Right cardiac atrium (tissue), 5 donors: Measurements from ENCODE around the gene KCNG2. TPM values are rescaled to one million over a fixed set of nuclear protein-coding genes. Genes with fewer than 3 reads are reported as not detected.

Experiments
- ATAC-seq, 2 donors: fragments of 200-7000 bp; cut with Tn5 transposase; one replicate each; pipeline versions ENCODE4 v1.8.0 to v1.9.1; 2020; ENCODE audit warnings: moderate library complexity in 2 of 2, mild to moderate bottlenecking in 1 of 2
- DNase-seq, 3 donors: peaks; one replicate each; pipeline ENCODE4 v3.0.0-alpha.2; 2020
- H3K27ac ChIP-seq: one replicate; pipeline ENCODE4 v1.5.1; 2013; ENCODE audit warnings: mild to moderate bottlenecking, low read length, control low read depth, moderate library complexity
- H3K27me3 ChIP-seq: one replicate; pipeline ENCODE4 v1.6.1; 2013; ENCODE audit not compliant: control insufficient read depth, insufficient read depth
- H3K4me1 ChIP-seq: one replicate; pipeline ENCODE4 v1.6.1; 2013; ENCODE audit warnings: low read length; ENCODE audit not compliant: control insufficient read depth, insufficient read depth
- H3K4me3 ChIP-seq: one replicate; pipeline ENCODE4 v1.5.1; 2013; ENCODE audit warnings: low read length, control low read depth
- H3K9me3 ChIP-seq: one replicate; pipeline ENCODE4 v1.6.1; 2013; ENCODE audit warnings: low read length; ENCODE audit not compliant: control insufficient read depth
- WGBS: extraction: QIAGEN DNeasy Blood & Tissue Kit; methylation state at CpG from one replicate; pipeline ENCODE4 v1.1.7; 2013; 5-methylcytosine and 5-hydroxymethylcytosine counted together
- intact Hi-C, 4 donors: fragments of 100-400 bp; cut with DNase I; formaldehyde crosslinking; loops; one replicate each; pipeline versions ENCODE4 v1.11.0 to v1.14.0; 2022 to 2023
- polyA plus RNA-seq: library from polyadenylated mRNA; stranded (reverse); fragments of 200-250 nt; gene quantifications from one replicate; pipeline ENCODE4 v1.2.3, GENCODE V29; 2013
- total RNA-seq, 4 donors: library from RNA; stranded (reverse); fragmentation: NEBNext Ultra II Directional; extraction: Animal tissue kit (Norgen Biotek cat#: 25700); gene quantifications; one replicate each; pipeline ENCODE4 v1.2.1, GENCODE V29; 2021
- donor health status: healthy with polysubstance abuse.
- donor health status: DM: no; HTN: yes; CAD: no.
- donor health status: DM: no; HTN: no; CAD: no.
- donor health status: DM: no; HTN: yes; CAD: no; lungs with severe emphysema.
- donor health status: DM: yes; HTN: yes; CAD: no.

Gene KCNG2
- total and polyA plus RNA-seq, 5 donors, result 0.15 to 0.37 TPM; not detected in 3

GRCh38 chr18:79936641-79937040 lies 138.9 kb downstream of the KCNG2 start:
- Histone ChIP-seq H3K27me3 (no peaks in the 10 kb centered on the region), H3K4me1 (peaks cover 3% of the 10 kb centered on the region), H3K4me3 (no peak overlapping the region), H3K27ac (no peak overlapping the region), H3K9me3 (no peaks in the 10 kb centered on the region)
- ATAC-seq (no peak), DNase-seq (peak in 1 of 3 donors; percentile 3)
- WGBS, result 97% methylated on average over 12 of the region's 12 CpGs
- intact Hi-C loops, result no loop called here

- 96% methylated on average over 25 of the region's 25 CpGs for WGBS
- H3K4me3 ChIP-seq, result no peak overlapping the region
- DNase-seq (no peak), ATAC-seq (no peak)
- intact Hi-C loops, result no loop called here
- no peaks in the 10 kb centered on the region for H3K9me3 ChIP-seq
- H3K4me1 ChIP-seq, result peaks cover 3% of the 10 kb centered on the region
- H3K27me3 ChIP-seq, result no peaks in the 10 kb centered on the region
- no peak overlapping the region for H3K27ac ChIP-seq
Measured at GRCh38 chr18:79937103-79937860, 139.5 kb downstream of the KCNG2 start.

GRCh38 chr18:79938196-79938595 lies 140.5 kb downstream of the KCNG2 start:
- Histone ChIP-seq H3K4me3 (no peak overlapping the region), H3K9me3 (no peaks in the 10 kb centered on the region), H3K27me3 (no peaks in the 10 kb centered on the region), H3K27ac (no peak overlapping the region), H3K4me1 (peaks cover 5% of the 10 kb centered on the region)
- 94% methylated on average over 9 of the region's 9 CpGs for WGBS
- DNase-seq (no peak), ATAC-seq (no peak)
- intact Hi-C loops, result no loop called here

GRCh38 chr18:79939096-79939495 lies 141.4 kb downstream of the KCNG2 start:
- no peak overlapping the region for H3K27ac ChIP-seq

GRCh38 chr18:79940126-79940813 lies 142.5 kb downstream of the KCNG2 start:
- Histone ChIP-seq H3K27me3 (no peaks in the 10 kb centered on the region), H3K4me1 (peaks cover 11% of the 10 kb centered on the region), H3K4me3 (no peak overlapping the region), H3K27ac (no peak overlapping the region), H3K9me3 (no peaks in the 10 kb centered on the region)
- DNase-seq (no peak), ATAC-seq (no peak)
- 97% methylated on average over 18 of the region's 18 CpGs for WGBS
- intact Hi-C loops, result no loop called here

More at GRCh38 chr18:79939096-79939495, 141.4 kb downstream of the KCNG2 start:
- no peak overlapping the region for H3K4me3 ChIP-seq
- ATAC-seq (no peak), DNase-seq (no peak)
- H3K27me3 ChIP-seq, result no peaks in the 10 kb centered on the region
- intact Hi-C loops, result no loop called here
- H3K4me1 ChIP-seq, result peaks cover 5% of the 10 kb centered on the region
- 64% methylated on average over 5 of the region's 5 CpGs for WGBS
- H3K9me3 ChIP-seq, result no peaks in the 10 kb centered on the region

- no peaks in the 10 kb centered on the region for H3K27me3 ChIP-seq
- no peak for ATAC-seq
- intact Hi-C loops, result no loop called here
- DNase-seq, result peak in 1 of 3 donors; percentile 5
- H3K4me3 ChIP-seq, result no peak overlapping the region
- no peaks in the 10 kb centered on the region for H3K9me3 ChIP-seq
- H3K4me1 ChIP-seq, result peaks cover 12% of the 10 kb centered on the region
- WGBS, result 86% methylated on average over 17 of the region's 17 CpGs
- no peak overlapping the region for H3K27ac ChIP-seq
Measured at GRCh38 chr18:79940814-79941472, 143.2 kb downstream of the KCNG2 start.

- Histone ChIP-seq H3K4me1 (peaks cover 12% of the 10 kb centered on the region), H3K27ac (no peak overlapping the region), H3K27me3 (no peaks in the 10 kb centered on the region), H3K9me3 (no peaks in the 10 kb centered on the region), H3K4me3 (no peak overlapping the region)
- DNase-seq (peak in 1 of 3 donors; percentile 11), ATAC-seq (no peak)
- 87% methylated on average over 16 of the region's 16 CpGs for WGBS
- intact Hi-C loops, result no loop called here
Measured at GRCh38 chr18:79941473-79942119, 143.9 kb downstream of the KCNG2 start.

GRCh38 chr18:79942211-79942610 lies 144.5 kb downstream of the KCNG2 start:
- whole genome bisulfite sequencing, result 79% methylated on average over 7 of the region's 7 CpGs
- intact Hi-C loops, result no loop called here
- Histone ChIP-seq H3K4me1 (peaks cover 12% of the 10 kb centered on the region), H3K27me3 (no peaks in the 10 kb centered on the region), H3K27ac (no peak overlapping the region), H3K4me3 (no peak overlapping the region), H3K9me3 (no peaks in the 10 kb centered on the region)
- ATAC-seq (no peak), DNase-seq (no peak)

GRCh38 chr18:79942786-79943607 lies 145.3 kb downstream of the KCNG2 start:
- Histone ChIP-seq H3K4me3 (no peak overlapping the region), H3K27me3 (no peaks in the 10 kb centered on the region), H3K4me1 (peaks cover 14% of the 10 kb centered on the region), H3K27ac (no peak overlapping the region), H3K9me3 (no peaks in the 10 kb centered on the region)
- ATAC-seq (no peak), DNase-seq (peak in 1 of 3 donors; percentile 54)
- intact Hi-C loops, result no loop called here
- WGBS, result 77% methylated on average over 31 of the region's 31 CpGs

- no peak overlapping the region for H3K4me3 ChIP-seq
- peaks cover 14% of the 10 kb centered on the region for H3K4me1 ChIP-seq
- H3K9me3 ChIP-seq, result no peaks in the 10 kb centered on the region
- WGBS, result 97% methylated on average over 20 of the region's 20 CpGs
- ATAC-seq (peak in 1 of 2 donors; percentile 5), DNase-seq (no peak)
- no peak overlapping the region for H3K27ac ChIP-seq
- no peaks in the 10 kb centered on the region for H3K27me3 ChIP-seq
- intact Hi-C loops, result no loop called here
Measured at GRCh38 chr18:79943608-79944125, 145.9 kb downstream of the KCNG2 start.
